HG03135 (cell line): ENCODE data around the gene LVRN.
A peak's percentile ranks its signal among the peaks of the same experiment; 100 is the strongest.

Experiments used
- ATAC-seq: cut with Tn5 transposase; IDR thresholded peaks from one replicate; pipeline ENCODE4 v1.9.1; 2021; ENCODE audit warnings: mild to moderate bottlenecking, moderate library complexity; ENCODE audit not compliant: unreplicated experiment

Gene LVRN

DNA sequence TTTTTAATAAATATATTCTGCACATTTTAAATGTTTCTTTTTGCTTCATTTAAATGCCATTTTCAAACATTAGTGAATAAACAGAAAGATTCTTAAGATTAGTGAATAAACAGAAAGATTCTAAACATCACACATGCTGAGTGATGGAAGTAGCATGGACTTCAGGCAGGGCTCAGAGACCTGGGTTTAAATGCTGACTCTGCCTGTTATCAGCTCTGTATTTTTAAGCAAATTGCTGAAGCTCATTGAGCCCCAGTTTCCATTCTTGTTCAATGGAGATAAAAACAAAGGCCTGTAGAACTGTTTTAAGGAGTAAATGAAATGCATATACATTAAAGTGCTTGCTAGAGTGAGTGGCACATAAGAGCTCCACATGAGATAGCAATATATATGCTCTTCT is 8.1 kb upstream of the LVRN start:
- ATAC-seq: no peak

DNA sequence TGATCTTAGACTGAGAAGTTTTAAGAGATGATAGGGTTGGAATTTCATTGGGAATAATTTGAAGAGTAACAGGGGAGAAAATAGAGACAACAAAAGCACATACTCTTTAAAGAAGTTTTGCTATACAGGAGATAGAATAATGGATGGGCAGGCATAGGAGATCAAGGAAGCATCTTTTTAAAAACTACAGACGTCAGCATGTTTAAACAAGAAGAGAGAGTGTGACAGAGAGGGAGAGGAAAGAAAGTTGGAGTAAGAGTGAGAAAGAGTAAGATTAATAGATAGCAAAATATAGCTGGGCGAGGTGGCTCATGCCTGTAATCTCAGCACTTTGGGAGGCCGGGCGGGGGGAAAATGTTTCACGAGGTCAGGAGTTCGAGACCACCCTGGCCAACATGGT is 5.3 kb upstream of the LVRN start:
- no peak for ATAC-seq

DNA sequence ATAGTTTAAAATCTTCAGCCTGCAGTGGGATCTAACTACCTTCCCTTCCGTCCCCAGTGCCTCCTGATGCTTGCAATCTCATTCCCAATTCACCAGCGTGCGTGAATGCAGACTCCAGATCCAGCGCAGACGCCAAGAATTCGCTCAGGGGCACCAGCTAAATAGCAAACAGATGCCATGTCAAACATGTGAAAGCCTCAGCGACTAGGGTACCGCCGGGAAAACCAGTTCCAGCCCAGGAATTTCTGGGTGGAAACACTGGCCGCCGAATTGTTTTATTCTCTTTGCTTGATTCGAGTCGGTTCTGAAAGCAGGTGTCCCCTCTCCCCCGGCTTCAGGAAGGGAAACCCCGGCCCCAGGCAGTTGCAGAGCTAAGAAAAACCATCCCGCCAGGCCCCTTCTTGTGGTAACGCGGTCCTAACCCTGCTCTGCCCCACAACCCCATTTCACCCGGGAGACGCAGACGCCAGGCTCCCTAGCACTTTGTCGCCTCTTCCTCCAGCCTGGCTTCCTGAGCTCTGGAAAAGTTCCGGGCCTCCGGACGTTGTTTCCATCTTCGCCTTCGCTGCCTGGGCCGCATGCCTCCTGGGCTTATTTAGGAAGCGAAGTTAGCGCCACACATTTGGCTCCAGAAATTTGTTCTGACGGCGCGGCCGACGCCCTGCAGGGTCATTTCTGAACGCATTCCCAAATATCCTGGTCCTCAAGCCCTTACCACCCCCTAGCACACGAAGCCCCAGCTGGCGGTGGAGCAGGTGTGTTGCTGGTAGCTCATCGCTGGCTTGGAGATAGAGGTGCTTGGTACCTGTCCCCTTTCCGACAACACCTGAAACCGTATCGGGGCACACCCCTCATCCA is 665 bp upstream of the LVRN start:
- no peak for ATAC-seq

DNA sequence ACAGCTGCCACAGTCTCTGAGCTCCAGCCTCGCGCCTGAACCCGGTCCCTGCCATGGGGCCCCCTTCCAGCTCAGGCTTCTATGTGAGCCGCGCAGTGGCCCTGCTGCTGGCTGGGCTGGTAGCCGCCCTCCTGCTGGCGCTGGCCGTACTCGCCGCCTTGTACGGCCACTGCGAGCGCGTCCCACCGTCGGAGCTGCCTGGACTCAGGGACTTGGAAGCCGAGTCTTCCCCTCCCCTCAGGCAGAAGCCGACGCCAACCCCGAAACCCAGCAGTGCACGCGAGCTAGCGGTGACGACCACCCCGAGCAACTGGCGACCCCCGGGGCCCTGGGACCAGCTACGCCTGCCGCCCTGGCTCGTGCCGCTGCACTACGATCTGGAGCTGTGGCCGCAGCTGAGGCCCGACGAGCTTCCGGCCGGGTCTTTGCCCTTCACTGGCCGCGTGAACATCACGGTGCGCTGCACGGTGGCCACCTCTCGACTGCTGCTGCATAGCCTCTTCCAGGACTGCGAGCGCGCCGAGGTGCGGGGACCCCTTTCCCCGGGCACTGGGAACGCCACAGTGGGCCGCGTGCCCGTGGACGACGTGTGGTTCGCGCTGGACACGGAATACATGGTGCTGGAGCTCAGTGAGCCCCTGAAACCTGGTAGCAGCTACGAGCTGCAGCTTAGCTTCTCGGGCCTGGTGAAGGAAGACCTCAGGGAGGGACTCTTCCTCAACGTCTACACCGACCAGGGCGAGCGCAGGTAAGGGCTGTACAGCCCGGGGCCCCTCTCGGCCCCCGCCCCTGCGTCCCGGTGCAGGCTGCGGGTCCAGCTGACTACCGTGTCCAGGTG is 509 bp downstream of the LVRN start:
- peak; percentile 56 for ATAC-seq

DNA sequence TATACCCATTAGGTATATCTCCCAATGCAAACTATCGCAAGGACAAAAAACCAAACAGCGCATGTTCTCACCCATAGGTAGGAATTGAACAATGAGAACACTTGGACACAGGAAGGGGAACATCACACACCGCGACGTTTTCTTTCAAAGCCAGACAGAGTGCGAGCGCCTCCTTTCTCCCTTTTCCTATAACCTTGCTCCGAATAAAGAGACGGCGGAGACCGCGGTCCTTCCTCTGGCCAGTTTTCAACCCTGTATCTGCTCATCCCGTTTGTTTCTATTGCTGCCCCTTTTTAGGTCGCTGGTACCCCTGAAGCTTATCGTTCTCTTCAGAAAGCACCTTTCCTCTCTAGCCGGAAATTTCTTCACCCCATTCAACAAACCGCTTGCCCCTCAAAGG is 1.3 kb downstream of the LVRN start:
- no peak for ATAC-seq

- no peak for ATAC-seq
Measured at GRCh38 chr5:115968770-115969169, 6.5 kb downstream of the LVRN start.

GRCh38 chr5:115977096-115977495 is 14.8 kb downstream of the LVRN start:
- peak; percentile 94 for ATAC-seq

- no peak for ATAC-seq
Measured at GRCh38 chr5:115977988-115978387, 15.7 kb downstream of the LVRN start.

- no peak for ATAC-seq
Measured at GRCh38 chr5:115978779-115979178, 16.5 kb downstream of the LVRN start.

GRCh38 chr5:115979201-115980041 is 17.1 kb downstream of the LVRN start:
- ATAC-seq: no peak

DNA sequence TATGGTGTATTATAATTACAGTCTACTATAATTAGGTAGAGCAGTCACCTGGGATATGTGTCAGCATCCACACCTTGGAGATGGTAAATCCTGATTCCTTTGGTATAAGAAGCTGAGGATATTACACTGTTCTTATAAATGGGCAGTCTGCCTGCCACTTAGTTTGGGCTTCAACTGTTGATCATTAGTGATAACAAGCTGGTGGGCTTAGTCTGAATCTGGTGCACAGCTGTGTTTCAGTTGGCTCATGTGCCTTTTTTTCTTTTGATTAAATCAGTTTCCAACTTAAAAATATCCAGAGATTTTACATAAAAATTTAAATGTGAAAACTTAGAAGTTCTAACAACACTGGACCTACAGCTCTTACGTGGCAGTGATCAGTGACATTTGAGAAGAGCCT is 21.2 kb downstream of the LVRN start:
- no peak for ATAC-seq

GRCh38 chr5:115985802-115986757 is 23.8 kb downstream of the LVRN start:
- no peak for ATAC-seq

GRCh38 chr5:115988002-115988401 is 25.7 kb downstream of the LVRN start:
- no peak for ATAC-seq

DNA sequence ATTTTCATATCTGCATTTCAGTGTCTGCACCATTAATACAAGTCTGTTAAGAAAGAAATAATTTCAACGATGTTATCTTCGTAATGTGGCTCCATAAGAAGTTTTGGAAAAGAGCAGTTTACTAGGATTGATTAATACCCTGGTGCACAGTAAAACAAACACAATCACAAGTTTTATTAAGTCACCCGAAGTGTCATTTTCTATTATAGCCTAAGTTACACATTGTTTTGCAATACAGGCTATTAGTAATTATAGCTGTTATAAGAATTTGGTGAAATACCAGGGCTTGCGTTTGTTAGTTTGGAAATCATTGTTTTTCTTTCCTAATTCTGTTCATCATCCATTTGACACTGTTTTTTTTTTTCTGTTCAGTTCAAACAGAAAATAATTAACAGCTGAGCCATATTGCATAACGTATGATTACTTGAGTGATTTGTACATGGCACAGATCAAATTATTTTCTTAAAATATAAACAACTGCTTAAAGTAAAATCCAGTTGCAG is 30.6 kb downstream of the LVRN start:
- ATAC-seq: no peak

GRCh38 chr5:115995351-115995750 is 33.1 kb downstream of the LVRN start:
- no peak for ATAC-seq

- ATAC-seq: no peak
Measured at GRCh38 chr5:116002116-116002906, 40.0 kb downstream of the LVRN start.

DNA sequence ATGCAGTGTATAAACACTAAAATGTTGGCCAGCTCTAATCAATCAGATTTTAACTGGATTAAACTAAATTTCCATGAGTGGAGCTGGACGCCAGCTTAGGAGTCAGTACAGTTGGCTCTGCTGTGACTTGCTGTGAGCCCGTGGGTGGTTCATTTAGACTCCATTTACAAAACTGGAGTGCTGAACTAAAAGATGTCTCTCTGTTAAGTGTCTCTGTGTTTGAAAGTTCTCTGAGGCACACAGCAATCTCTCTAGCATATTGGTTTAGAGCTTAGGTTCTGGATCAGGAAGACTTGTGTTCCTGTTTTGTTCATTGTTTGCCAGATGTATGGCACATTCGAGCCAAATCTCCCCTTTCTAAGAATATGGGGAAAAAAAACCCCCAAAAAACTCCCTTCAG is 42.0 kb downstream of the LVRN start:
- no peak for ATAC-seq

DNA sequence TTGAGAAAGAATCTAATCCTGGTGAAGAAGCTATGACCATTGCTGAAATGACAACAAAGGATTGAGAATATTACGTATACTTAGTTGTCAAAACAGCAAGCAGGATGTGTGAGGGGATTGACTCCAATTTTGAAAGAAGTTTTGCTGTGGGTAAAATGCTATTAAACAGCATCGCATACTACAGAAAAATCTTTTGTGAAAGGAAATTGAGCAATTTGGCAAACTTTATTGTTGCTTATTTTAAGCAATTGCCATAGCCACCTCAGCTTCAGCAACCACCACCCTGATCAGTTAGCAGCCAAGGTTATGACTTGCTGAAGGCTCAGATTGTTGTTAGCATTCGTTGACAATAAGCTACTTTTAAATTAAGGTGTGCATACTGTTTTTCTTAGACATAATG is 47.5 kb downstream of the LVRN start:
- no peak for ATAC-seq

GRCh38 chr5:116011046-116011445 is 48.8 kb downstream of the LVRN start:
- ATAC-seq: no peak
